Astrocyte (in vitro differentiated cells and primary cell): ENCODE measurements around the gene UMODL1.

Experiments used
- CTCF ChIP-seq: IDR thresholded peaks from 2 replicates; pipeline ENCODE4 v1.5.1; 2011; ENCODE audit warnings: low read depth, mild to moderate bottlenecking, inconsistent platforms, low read length, moderate library complexity; ENCODE audit not compliant: insufficient read depth
- EZH2 ChIP-seq: IDR thresholded peaks from 2 replicates; pipeline ENCODE4 v1.6.1; 2012; ENCODE audit warnings: mild to moderate bottlenecking, low read length, inconsistent platforms; ENCODE audit not compliant: insufficient read depth

GRCh38 chr21:42172596-42173483 lies 101.7 kb downstream of the UMODL1 start:
- TF ChIP-seq CTCF (no peak), EZH2 (no peak)
